Parathyroid adenoma (tissue), 2 donors: Measurements from ENCODE around the gene ST6GALNAC3.

ENCODE experiments used
- H2AFZ ChIP-seq: fragments of 300-600 bp; sonication (generic); one replicate; pipeline ENCODE4 v1.7.0; 2017; ENCODE audit warnings: antibody characterized with exemption, mild to moderate bottlenecking
- H3K27ac ChIP-seq: fragments of 300-600 bp; sonication (generic); one replicate; pipeline ENCODE4 v1.7.0; 2017
- H3K27me3 ChIP-seq: fragments of 300-600 bp; sonication (generic); one replicate; pipeline ENCODE4 v1.7.0; 2017; ENCODE audit warnings: low read length; ENCODE audit not compliant: control insufficient read depth, insufficient read depth
- H3K36me3 ChIP-seq: fragments of 300-600 bp; sonication (generic); one replicate; pipeline ENCODE4 v1.7.0; 2017; ENCODE audit warnings: low read length; ENCODE audit not compliant: control insufficient read depth, insufficient read depth
- H3K4me1 ChIP-seq: fragments of 300-600 bp; sonication (generic); one replicate; pipeline ENCODE4 v1.7.0; 2017; ENCODE audit warnings: control low read depth
- H3K4me2 ChIP-seq: fragments of 300-600 bp; sonication (generic); one replicate; pipeline ENCODE4 v1.7.0; 2017; ENCODE audit warnings: low read length
- H3K4me3 ChIP-seq: fragments of 300-600 bp; sonication (generic); one replicate; pipeline ENCODE4 v1.7.0; 2017; ENCODE audit warnings: low read depth, low read length
- H3K79me2 ChIP-seq: fragments of 300-600 bp; sonication (generic); one replicate; pipeline ENCODE4 v1.7.0; 2017; ENCODE audit warnings: control low read depth
- H3K9ac ChIP-seq: fragments of 300-600 bp; sonication (generic); one replicate; pipeline ENCODE4 v1.7.0; 2017; ENCODE audit warnings: mild to moderate bottlenecking
- H3K9me3 ChIP-seq: fragments of 300-600 bp; sonication (generic); one replicate; pipeline ENCODE4 v1.7.0; 2017; ENCODE audit warnings: low read length; ENCODE audit not compliant: control insufficient read depth
- CTCF ChIP-seq: fragments of 300-600 bp; sonication (generic); IDR thresholded peaks from one replicate; pipeline ENCODE4 v1.7.0; 2017; ENCODE audit warnings: antibody characterized with exemption, mild to moderate bottlenecking
- donor health status: primary hyperparathyroidism.

Gene ST6GALNAC3

DNA sequence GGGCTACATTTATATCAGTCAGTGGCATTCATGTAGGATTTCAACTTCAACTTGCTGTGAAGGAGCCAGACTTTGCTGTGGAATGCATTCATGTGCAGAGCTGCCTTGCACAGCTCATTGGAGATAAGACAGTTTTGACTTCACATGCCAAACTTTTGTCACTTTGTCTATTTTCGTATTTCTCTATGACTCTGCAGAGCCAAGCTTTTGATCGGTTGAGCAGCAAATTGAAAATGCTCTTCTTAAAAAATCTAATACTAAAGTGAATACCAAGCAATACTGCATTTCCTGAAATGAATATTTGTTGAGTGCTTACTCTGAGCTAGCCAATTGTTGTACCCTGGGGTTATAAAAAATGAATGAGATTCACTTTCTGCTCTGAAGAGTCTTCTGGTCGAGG, 388.7 kb downstream of the ST6GALNAC3 start:
- Histone ChIP-seq H3K27me3 (no peaks in the 10 kb centered on the region), H3K36me3 (no peaks in the 10 kb centered on the region), H3K9me3 (no peaks in the 10 kb centered on the region), H3K9ac (no peak overlapping the region), H3K4me3 (no peak overlapping the region), H3K79me2 (no peaks in the 10 kb centered on the region), H3K27ac (no peak overlapping the region), H3K4me1 (no peaks in the 10 kb centered on the region), H3K4me2 (no peak overlapping the region), H2AFZ (no peak overlapping the region)
- no peak for TF ChIP-seq CTCF

DNA sequence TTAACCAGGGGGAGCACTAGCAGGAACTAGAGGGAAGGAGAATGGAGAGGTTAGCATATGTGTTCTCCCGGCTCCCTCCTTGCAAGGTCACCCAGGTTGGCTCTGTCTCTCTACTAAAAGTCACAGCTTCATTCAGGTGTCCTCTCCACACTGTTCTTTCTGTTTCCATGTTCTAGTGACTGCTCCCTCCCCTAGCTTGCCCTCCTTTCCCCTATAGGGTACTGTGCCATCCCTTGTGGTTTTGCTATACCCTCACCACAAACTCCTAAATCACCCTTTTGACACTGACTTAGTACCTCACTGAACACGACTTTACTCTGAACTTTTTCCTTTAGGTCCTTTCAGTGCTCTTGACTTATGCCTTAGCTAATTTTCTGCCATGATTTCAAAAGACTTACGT, 389.3 kb downstream of the ST6GALNAC3 start:
- Histone ChIP-seq H2AFZ (no peak overlapping the region), H3K9ac (no peak overlapping the region), H3K27ac (no peak overlapping the region), H3K4me1 (no peaks in the 10 kb centered on the region), H3K9me3 (no peaks in the 10 kb centered on the region), H3K4me2 (no peak overlapping the region), H3K36me3 (no peaks in the 10 kb centered on the region), H3K27me3 (no peaks in the 10 kb centered on the region), H3K4me3 (no peak overlapping the region), H3K79me2 (no peaks in the 10 kb centered on the region)
- TF ChIP-seq CTCF = no peak

- Histone ChIP-seq H3K4me2 (no peak overlapping the region), H3K4me1 (no peaks in the 10 kb centered on the region), H3K36me3 (no peaks in the 10 kb centered on the region), H2AFZ (no peak overlapping the region), H3K27ac (no peak overlapping the region), H3K9ac (no peak overlapping the region), H3K9me3 (no peaks in the 10 kb centered on the region), H3K79me2 (no peaks in the 10 kb centered on the region), H3K27me3 (no peaks in the 10 kb centered on the region), H3K4me3 (no peak overlapping the region)
- TF ChIP-seq CTCF = no peak
Measured at GRCh38 chr1:76465030-76465429, 390.5 kb downstream of the ST6GALNAC3 start.

- Histone ChIP-seq H3K79me2 (no peaks in the 10 kb centered on the region), H3K27me3 (no peaks in the 10 kb centered on the region), H3K4me2 (no peak overlapping the region), H3K9ac (no peak overlapping the region), H2AFZ (no peak overlapping the region), H3K36me3 (no peaks in the 10 kb centered on the region), H3K9me3 (no peaks in the 10 kb centered on the region), H3K4me3 (no peak overlapping the region), H3K4me1 (no peaks in the 10 kb centered on the region), H3K27ac (no peak overlapping the region)
- no peak for TF ChIP-seq CTCF
Measured at GRCh38 chr1:76470166-76470565, 395.6 kb downstream of the ST6GALNAC3 start.

DNA sequence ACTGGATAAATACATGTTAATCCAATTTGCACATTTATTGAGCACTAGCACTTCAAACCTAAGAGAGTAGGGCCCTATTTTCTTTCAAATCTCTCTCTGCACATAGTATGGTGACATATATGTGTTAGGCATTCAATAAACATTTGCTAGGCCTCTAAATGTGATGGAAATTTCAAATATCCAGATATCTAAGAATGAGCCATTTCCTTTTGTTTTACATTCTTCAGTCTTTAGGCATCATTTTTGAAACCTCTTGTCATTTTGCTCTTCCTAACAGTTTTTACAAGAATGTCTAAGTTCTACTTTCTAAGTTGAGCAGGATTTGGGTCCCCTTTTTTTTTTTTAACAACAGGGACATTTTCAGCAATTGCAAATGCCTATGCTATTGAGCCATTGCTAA, 397.0 kb downstream of the ST6GALNAC3 start:
- H3K79me2 ChIP-seq = no peaks in the 10 kb centered on the region
- H3K4me1 ChIP-seq = no peaks in the 10 kb centered on the region
- no peak overlapping the region for H3K4me3 ChIP-seq
- H3K9ac ChIP-seq = no peak overlapping the region
- no peak overlapping the region for H2AFZ ChIP-seq
- no peaks in the 10 kb centered on the region for H3K9me3 ChIP-seq
- no peaks in the 10 kb centered on the region for H3K27me3 ChIP-seq
- no peak for TF ChIP-seq CTCF
- H3K36me3 ChIP-seq = no peaks in the 10 kb centered on the region
- H3K27ac ChIP-seq = no peak overlapping the region
- H3K4me2 ChIP-seq = no peak overlapping the region
